Activated CD4-positive, alpha-beta T cell treated with anti-CD3 and anti-CD28 coated beads for 48 hours (primary cell): ENCODE measurements around the gene OR52B4.
"Not testable (repeated sequence)": the region's sequence is repeated elsewhere in the genome, so short reads cannot be mapped to it uniquely, and the experiment has no call there.

Experiments used
- DNase-seq: peaks from one replicate; pipeline ENCODE4 v3.0.0-alpha.2; 2020

OR52B4 gene

GRCh38 chr11:4368286-4368685 is at the start of gene OR52B4:
Gene OR52B4, minus strand, starts transcription at chr11:4368386. Its CDS starts 91 bp downstream, at chr11:4368295.
- DNase-seq = no peak

DNA sequence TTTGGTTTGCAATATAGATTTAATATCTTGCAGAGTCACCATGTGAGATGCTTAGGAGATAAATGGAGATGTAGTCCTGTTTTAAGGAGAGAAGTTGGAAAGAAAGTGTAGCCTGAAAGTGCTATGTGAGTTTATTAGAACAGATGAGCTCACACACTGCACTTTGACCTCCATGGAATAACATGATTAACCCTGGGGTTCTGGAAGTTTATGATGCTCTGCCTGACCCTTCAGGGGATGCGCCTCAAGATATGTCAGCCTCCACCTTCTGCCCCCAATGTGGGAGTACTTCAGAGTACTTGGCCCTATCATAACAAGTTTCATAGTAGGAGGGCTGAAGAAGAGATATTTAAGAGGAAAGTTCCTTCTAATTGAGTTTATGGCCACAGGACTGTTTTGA is 48.6 kb upstream of the OR52B4 start:
- no peak for DNase-seq

DNA sequence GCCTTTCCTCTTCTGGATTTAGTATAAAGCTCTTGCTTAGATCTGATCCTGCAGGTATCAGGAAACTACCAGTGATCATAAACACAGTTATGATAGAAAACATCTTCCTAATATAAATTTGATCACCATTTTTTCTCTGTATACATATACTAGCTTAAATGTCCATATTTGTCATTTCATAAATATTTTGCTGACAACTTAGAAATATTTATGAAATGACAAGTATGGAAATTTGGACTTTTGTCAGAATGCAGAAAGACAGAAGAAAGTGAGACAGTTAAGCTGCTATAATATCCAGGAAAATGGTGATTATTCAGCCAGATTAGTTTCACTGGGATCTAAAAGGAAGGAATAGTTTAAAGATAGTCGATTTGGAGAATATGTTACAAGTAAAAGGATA is 48.1 kb upstream of the OR52B4 start:
- DNase-seq = no peak

DNA sequence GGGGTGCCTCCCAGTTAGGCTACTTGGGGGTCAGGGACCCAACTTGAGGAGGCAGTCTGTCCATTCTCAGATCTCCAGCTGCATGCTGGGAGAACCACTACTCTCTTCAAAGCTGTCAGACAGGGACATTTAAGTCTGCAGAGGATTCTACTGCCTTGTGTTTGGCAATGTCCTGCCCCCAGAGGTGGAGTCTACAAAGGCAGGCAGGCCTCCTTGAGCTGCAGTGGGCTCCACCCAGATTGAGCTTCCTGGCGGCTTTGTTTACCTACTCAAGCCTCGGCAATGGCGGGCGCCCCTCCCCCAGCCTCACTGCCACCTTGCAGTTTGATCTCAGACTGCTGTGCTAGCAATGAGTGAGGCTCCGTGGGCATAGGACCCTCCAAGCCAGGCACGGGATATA is 38.0 kb upstream of the OR52B4 start:
- not testable (repeated sequence) for DNase-seq

DNA sequence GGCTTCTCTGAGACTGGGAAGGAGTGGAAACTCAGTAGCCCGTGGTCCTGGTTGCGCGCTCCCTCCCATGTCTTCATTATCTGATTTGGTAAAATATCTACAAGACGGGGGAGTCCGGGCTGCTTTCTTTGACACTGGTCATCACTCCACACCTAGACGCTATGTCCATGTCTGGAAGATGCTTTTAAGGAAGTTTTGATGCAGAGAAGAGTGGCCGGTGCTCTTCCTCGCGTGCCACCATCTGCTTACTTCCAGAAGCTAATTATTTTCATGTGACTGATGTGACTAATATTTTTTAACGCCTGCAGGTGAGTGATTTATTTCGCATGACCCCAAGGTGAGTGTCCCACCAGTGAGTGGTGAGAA is 25.7 kb upstream of the OR52B4 start:
- no peak for DNase-seq

DNA sequence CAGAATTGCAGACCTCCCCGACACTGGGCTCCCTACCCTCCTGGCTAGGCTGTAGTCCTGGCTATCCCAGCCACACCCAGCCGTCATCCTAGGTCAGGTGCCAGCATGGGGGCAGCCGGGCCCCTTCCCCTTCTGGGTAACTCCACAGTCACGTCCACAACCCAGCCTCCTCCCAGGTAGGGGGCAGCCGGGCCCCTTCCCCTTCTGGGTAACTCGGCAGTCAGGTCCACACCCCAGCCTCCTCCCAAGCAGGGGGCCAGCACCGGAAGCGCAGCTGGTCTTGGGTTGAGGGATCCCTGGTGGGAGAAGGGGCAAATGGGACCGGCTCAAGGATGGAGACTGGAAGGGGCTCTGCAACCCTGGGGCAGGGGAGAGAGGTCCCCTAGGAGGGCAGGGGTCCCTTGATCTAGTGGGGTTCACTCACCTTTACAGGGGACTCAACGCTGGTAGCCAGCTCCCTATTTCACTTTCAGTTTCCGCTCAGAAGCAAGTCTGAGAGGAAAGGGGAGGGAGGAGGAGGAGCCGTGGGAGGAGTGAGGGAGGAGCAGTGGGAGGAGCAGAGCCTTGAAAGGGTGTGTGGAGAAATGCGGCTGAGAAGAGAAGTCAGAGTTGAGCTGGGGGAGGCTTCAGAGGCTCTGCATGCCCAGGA is 25.1 kb upstream of the OR52B4 start, which contains the start of gene TRIM21:
Gene TRIM21 (minus strand): TSS at position 494 of the 649 bp plus-strand sequence. CDS start 3,293 bp downstream, outside the sequence.
- DNase-seq = peak; percentile 91

DNA sequence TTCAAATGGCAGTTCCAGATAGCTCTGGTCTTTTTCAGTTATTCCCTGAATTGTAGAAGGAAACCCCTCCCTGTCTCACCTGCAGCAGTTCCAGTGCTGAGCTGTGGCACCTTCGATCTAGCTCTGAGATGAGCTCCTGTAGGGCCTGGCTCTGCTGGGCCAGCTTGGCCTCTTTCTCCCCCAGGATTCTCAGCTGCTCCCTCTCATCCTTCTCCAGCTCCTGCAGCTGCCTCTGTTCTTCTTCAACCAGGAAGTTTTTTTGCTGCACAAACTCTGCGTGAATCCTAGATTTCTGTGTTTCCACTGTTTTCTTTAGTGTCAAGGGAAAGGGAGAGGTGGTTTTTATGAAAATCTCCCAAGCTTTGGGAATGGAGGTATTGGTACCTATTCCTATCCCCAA is 20.0 kb upstream of the OR52B4 start:
- DNase-seq = no peak

DNA sequence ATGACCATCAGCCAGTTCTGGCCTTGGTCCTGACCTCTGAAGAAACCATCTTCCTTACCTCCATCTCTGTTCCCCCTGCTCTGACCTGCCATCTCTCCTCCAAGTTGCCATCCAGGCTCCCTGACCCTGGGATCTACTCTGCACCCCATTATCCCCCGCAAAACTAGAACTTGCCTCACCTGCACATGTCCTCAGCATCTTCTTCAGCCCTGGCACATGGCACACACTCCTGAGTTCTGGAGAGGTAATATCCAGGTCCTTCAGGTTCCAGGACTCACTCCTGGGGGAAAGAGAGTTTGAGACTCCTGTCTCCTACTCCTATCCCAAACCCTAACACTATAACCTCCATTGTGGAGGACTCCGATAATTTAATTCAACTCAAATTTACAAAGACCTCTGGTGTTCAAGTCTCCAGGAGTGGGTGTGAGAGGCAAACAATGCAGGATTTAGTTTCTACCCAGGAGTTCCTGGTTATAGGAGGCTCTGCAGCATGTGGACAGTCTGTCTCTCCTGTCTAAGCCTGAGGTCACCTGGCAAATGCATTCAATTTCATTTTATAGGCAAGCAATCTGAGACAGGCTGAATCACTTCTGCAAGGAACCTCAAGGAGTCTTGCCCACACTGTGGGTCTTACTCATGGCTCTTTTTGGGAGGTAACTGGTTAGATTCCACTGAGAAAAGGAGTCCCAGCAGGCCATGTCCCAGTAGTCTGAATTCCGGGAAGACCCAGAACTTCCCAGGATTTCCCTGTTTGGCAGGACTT is 18.0 kb upstream of the OR52B4 start:
- DNase-seq = no peak

DNA sequence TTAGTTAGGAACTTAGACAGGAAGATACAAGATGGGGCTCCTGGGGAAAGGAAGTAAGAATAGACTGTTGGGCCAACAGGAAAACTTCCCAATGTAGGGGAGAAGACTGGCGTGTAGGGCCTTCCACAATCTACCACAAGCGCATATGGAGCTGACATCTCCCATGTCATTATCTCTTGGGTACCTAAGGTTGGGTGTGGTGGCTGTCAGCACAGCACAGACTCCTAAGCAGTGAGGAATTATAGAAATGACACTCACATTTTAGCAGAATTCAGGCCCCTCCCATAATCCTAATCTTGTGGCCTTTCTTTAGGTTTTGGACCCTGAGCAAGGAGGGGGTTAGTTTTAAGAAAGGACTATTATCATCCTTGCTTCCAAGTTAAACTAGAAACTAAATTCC is 13.7 kb upstream of the OR52B4 start:
- no peak for DNase-seq

GRCh38 chr11:4375431-4376140 is 7.4 kb upstream of the OR52B4 start:
- DNase-seq = no peak

DNA sequence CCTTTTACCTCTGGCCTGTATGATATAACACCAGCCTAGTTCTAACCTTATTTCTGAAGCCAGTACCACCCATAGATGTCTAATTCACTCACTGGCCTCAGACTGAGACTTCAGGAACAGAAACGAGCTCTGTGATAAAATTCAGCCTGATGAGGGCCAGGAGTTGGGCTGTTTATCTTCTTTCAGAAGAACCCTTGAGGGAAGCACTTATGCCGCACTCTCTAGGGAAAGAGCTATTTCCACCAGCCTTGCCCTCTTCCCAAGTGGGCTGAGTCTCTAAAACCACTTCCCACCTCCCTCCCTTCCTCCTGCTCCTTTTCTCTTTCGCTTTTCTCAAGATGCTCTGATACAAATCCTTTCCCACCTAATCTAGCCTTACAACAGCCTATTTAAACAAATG is 2.0 kb upstream of the OR52B4 start:
- no peak for DNase-seq

GRCh38 chr11:4348142-4348541 is 20.0 kb downstream of the OR52B4 start:
- DNase-seq = not testable (repeated sequence)

GRCh38 chr11:4345366-4345765 is 22.8 kb downstream of the OR52B4 start:
- not testable (repeated sequence) for DNase-seq

GRCh38 chr11:4334356-4334755 is 33.8 kb downstream of the OR52B4 start:
- DNase-seq = not testable (repeated sequence)
